ENCODE results near the gene SSTR4. TPM values are rescaled to one million over a fixed set of nuclear protein-coding genes. Genes with fewer than 3 reads are reported as not detected.

SSTR4 gene
- total RNA-seq, 1 experiment from 2014 or later, result not detected

DNA sequence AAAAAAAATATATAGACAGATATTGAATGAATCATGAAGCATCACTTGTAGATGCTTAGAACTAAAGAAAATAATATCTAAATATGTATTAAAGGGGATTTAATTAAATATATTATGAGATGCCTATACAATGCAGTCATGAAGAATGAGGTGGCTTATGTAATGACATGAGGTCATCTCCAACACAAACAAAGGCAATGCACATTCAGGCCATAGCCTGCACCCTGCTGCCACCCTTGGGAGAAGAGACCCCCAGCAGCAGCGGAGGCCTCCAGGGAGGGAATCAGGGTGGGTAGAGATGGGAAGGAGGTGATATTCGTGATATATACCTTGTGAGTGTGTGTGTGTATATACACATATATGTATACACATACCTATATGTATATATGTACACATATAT, 26.4 kb upstream of the SSTR4 start:
- H3K4me1 ChIP-seq (ENCODE audit: control insufficient read depth in 1 of 2, insufficient read depth in 2 of 2, low read length in 2 of 2), result peaks cover 4 to 6% of the 10 kb centered on the region in 2 experiments
- ChIA-PET RAD21 (ENCODE audit: low non-redundant PET in 1 of 2, low total read pairs in 2 of 2, uncharacterized antibody in 2 of 2, unreplicated experiment in 2 of 2) (no interaction called here), CTCF (no interaction called here), POLR2A (no interaction called here)
- no peak for DNase-seq (ENCODE audit: low read depth, low spot score)
- H3K9me2 ChIP-seq (ENCODE audit: insufficient read depth), result no peaks in the 10 kb centered on the region
- H3K27ac ChIP-seq (ENCODE audit: low read depth, low read length), result no peak overlapping the region
- H3K79me2 ChIP-seq (ENCODE audit: insufficient read depth, low read length), result no peaks in the 10 kb centered on the region
- no peak overlapping the region for H3K9ac ChIP-seq (ENCODE audit: low read length)
- H3K9me3 ChIP-seq (ENCODE audit: control insufficient read depth in 1 of 2, insufficient read depth in 1 of 2, low read depth in 1 of 2, low read length in 2 of 2), result no peaks in the 10 kb centered on the region
- intact Hi-C loops (cut with micrococcal nuclease), result no loop called here
- BruUV-seq (replicated peaks), result no TSS peak
- 0 out of 2 replicates have a peak, but pooled peaks cover 4% of the 10 kb centered on the region for H3K27me3 ChIP-seq (ENCODE audit: insufficient read depth, low read length)
- H3K4me3 ChIP-seq (replicated peaks in 1 of 2; ENCODE audit: low read depth in 1 of 2, low read length in 2 of 2), result no peak overlapping the region
- H2AFZ ChIP-seq (ENCODE audit: low read depth, low read length, poor library complexity, severe bottlenecking), result no peak overlapping the region
- no peaks in the 10 kb centered on the region for H3K36me3 ChIP-seq (ENCODE audit: control insufficient read depth in 1 of 2, insufficient read depth in 2 of 2, low read length in 2 of 2)
- no peak overlapping the region for H3K4me2 ChIP-seq (ENCODE audit: low read length)
- ATAC-seq, result no peak
- TF ChIP-seq ZNF274 (IDR thresholded peaks at IDR 0.05; ENCODE audit: low read depth, low read length) (no peak), ELF1 (IDR thresholded peaks at IDR 0.05; ENCODE audit: borderline replicate concordance, low read depth) (no peak), TCF7L2 (IDR thresholded peaks at IDR 0.05; ENCODE audit: borderline replicate concordance, extremely low read depth, insufficient read depth, insufficient read length) (no peak), SRF (IDR thresholded peaks at IDR 0.05; ENCODE audit: low read depth) (no peak), CEBPB (IDR thresholded peaks at IDR 0.05; ENCODE audit: low read depth) (no peak), YY1 (IDR thresholded peaks at IDR 0.05; ENCODE audit: extremely low read depth, insufficient replicate concordance, low read depth, low read length) (no peak), POLR2A (IDR thresholded peaks at IDR 0.05; ENCODE audit: borderline replicate concordance, extremely low read depth, insufficient read depth, insufficient read length) (no peak), FOSL1 (IDR thresholded peaks at IDR 0.05; ENCODE audit: low read depth) (no peak), ZBTB33 (IDR thresholded peaks at IDR 0.05; ENCODE audit: extremely low read depth, insufficient replicate concordance, low read length) (no peak)
- TF ChIP-seq, protein P1, sequence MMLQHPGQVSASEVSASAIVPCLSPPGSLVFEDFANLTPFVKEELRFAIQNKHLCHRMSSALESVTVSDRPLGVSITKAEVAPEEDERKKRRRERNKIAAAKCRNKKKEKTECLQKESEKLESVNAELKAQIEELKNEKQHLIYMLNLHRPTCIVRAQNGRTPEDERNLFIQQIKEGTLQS (IDR thresholded peaks at IDR 0.05), result no peak
- H4K20me1 ChIP-seq (ENCODE audit: insufficient read depth), result no peaks in the 10 kb centered on the region

Data from HCT116 (cell line).